ENCODE measurements around the gene ZC3H13.

- TF ChIP-seq EGR1 (IDR thresholded peaks at IDR 0.05) (no peak), EP300 (IDR thresholded peaks at IDR 0.05; ENCODE audit: borderline replicate concordance) (no peak)
These were observed 24.3 kb upstream of the ZC3H13 start for GRCh38 chr13:46076827-46077226.

Measured in Ishikawa (cell line).